H1 (cell line): ENCODE results near the gene KRT81. TPM values are rescaled to one million over a fixed set of nuclear protein-coding genes. Genes with fewer than 3 reads are reported as not detected.

Experiments used
- CBX5 ChIP-seq: fragments of 300-800, 300-1000 bp; sonication (generic); IDR thresholded peaks from 2 replicates; pipeline ENCODE4 v1.7.1; 2016; ENCODE audit warnings: antibody characterized with exemption, low read length, low read depth
- EZH2 ChIP-seq: fragments of 200-600 bp; sonication (generic); IDR thresholded peaks from 2 replicates; pipeline ENCODE4 v1.7.1; 2012; ENCODE audit warnings: low read depth, mild to moderate bottlenecking, moderate library complexity, low read length, inconsistent platforms; ENCODE audit not compliant: severe bottlenecking
- FOSL1 ChIP-seq: IDR thresholded peaks from 2 replicates; pipeline ENCODE4 v1.6.1; 2011; ENCODE audit warnings: mild to moderate bottlenecking, low read depth, low read length, moderate library complexity; ENCODE audit not compliant: insufficient read depth
- GABPA ChIP-seq: IDR thresholded peaks from 2 replicates; pipeline ENCODE4 v1.6.1; 2011; ENCODE audit warnings: mild to moderate bottlenecking, low read length, moderate library complexity, borderline replicate concordance; ENCODE audit not compliant: insufficient read depth
- JUN ChIP-seq: IDR thresholded peaks from 2 replicates; pipeline ENCODE4 v1.6.1; 2011; ENCODE audit warnings: low read depth, mild to moderate bottlenecking, improper control_type of control experiment, low read length
- RAD21 ChIP-seq, 2 experiments: IDR thresholded peaks in 1 of 2; conservative IDR thresholded peaks in 1 of 2; 2 replicates each; pipeline ENCODE4 v1.6.1; 2011; ENCODE audit warnings: low read depth in 2 of 2, low read length in 2 of 2, improper control_type of control experiment in 1 of 2, inconsistent platforms in 1 of 2, mild to moderate bottlenecking in 1 of 2, moderate library complexity in 1 of 2
- RXRA ChIP-seq: IDR thresholded peaks from 2 replicates; pipeline ENCODE4 v1.6.1; 2011; ENCODE audit warnings: low read depth, mild to moderate bottlenecking, low read length, moderate library complexity; ENCODE audit not compliant: insufficient read depth
- TAF7 ChIP-seq: optimal IDR thresholded peaks from 2 replicates; pipeline ENCODE3; 2011; ENCODE audit warnings: low read depth, mild to moderate bottlenecking, inconsistent platforms, low read length, moderate library complexity, borderline replicate concordance
- ZNF274 ChIP-seq: IDR thresholded peaks from 2 replicates; pipeline ENCODE4 v1.7.0; 2012; ENCODE audit warnings: low read length, borderline replicate concordance; ENCODE audit errors: extremely low read depth
- polyA plus RNA-seq, 7 experiments: library from polyadenylated mRNA; depleted of rRNA in 3 of 7; stranded (reverse) in 5 of 7; unstranded in 2 of 7; fragments of >200 nt in 5 of 7; fragments of 200-250 nt in 2 of 7; gene quantifications; 1 replicate in 5 of 7; 2 replicates in 1 of 7; 4 replicates in 1 of 7; pipeline versions ENCODE4 v1.2.1 to v1.2.3, GENCODE V29; 2011 to 2013; ENCODE audit warnings: missing spikeins in 2 of 7, mixed read lengths in 2 of 7
- total RNA-seq: library from RNA; stranded (reverse); fragmentation: NEBNext Ultra II Directional; extraction: Animal tissue kit (Norgen Biotek cat#: 25700); gene quantifications from 2 replicates; pipeline ENCODE4 v1.2.1, GENCODE V29; 2021
- TF ChIP-seq, protein P1 (sequence below): IDR thresholded peaks from 2 replicates; pipeline ENCODE4 v1.6.1; 2011; ENCODE audit warnings: low read length, improper control_type of control experiment

The KRT81 gene
- total and polyA plus RNA-seq, 2 of the 8 experiments (the other 6 are each of a cell fraction or from before 2014, with no cell fraction given), result not detected

DNA sequence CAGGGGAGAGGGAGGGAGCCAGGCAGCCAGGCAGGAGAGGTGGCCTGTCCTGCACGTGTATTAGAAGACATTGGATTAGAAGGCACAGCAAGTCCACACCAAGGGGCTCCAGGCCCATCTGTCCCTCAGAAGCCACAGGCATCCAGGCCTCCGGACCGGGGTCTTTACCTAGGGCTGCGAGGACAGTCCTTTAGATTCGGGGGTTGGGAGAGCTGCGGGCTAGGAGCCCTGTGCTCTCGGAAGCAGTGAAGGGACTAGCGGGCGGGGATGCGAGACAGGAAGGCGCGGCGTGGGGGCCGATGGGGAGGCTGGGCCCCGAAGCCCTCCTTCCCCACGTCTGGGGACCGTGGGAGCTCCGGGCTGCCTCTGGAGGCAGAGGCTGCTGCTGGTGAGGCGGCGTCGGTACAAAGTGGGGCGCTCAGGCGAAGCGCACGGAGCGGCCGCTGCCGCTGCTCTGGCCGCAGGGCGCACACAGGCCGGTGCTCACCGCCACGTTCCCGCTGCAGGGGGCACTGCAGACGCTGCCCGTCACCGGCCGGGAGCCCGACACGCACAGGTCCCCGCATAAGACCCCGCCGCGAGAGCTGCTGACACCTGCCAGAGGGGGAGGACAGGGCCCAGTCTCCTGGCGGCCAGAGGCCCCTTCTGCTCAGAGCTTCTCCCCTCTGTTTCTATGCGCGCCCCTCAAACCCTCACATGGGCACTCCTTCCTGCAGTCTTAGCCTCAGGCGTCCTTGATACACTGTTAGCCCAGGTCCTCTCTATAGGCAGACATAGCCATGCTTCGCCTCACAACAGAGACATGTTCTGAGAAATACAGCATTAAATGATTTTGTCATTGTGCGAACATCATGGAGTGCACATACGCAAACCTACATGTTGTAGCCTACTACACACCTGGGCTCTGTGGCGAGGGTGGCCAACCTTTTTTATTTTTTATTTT is 41.0 kb downstream of the KRT81 start (continued):
- TF ChIP-seq GABPA (0 out of 2 replicates have a peak, but pooled peaks have one; percentile 49), ZNF274 (no peak), EZH2 (peak; percentile 55), RAD21 (IDR thresholded peaks at IDR 0.05 in 1 of 2, conservative IDR thresholded peaks at IDR 0.05 in 1 of 2; ENCODE audit: low read depth in 2 of 2, low read length in 2 of 2) (peak in 1 of 2 experiments; percentile 30; a peak in 1 of 4 replicates), FOSL1 (no peak), JUN (no peak), RXRA (no peak), TAF7 (no peak), CBX5 (no peak)
- TF ChIP-seq, protein P1, sequence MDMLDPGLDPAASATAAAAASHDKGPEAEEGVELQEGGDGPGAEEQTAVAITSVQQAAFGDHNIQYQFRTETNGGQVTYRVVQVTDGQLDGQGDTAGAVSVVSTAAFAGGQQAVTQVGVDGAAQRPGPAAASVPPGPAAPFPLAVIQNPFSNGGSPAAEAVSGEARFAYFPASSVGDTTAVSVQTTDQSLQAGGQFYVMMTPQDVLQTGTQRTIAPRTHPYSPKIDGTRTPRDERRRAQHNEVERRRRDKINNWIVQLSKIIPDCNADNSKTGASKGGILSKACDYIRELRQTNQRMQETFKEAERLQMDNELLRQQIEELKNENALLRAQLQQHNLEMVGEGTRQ, result no peak
